ENCODE measurements around the gene RFX7.
A peak's percentile ranks its signal among the peaks of the same experiment; 100 is the strongest.

RFX7 gene

GRCh38 chr15:56124391-56124790 lies 119.3 kb downstream of the RFX7 start:
- no peak for DNase-seq

GRCh38 chr15:56105855-56106254 lies 137.8 kb downstream of the RFX7 start:
- DNase-seq = no peak

- no peak for DNase-seq
Observed at GRCh38 chr15:56102441-56102840, 141.2 kb downstream of the RFX7 start.

GRCh38 chr15:56099311-56099710 lies 144.4 kb downstream of the RFX7 start:
- DNase-seq = no peak

- DNase-seq = no peak
Observed at GRCh38 chr15:56098195-56098863, 145.3 kb downstream of the RFX7 start.

- DNase-seq = no peak
Observed at GRCh38 chr15:56095406-56095805, 148.3 kb downstream of the RFX7 start.

- DNase-seq = no peak
Observed at GRCh38 chr15:56094171-56094570, 149.5 kb downstream of the RFX7 start.

GRCh38 chr15:56088389-56088788 lies 155.3 kb downstream of the RFX7 start:
- no peak for DNase-seq

- DNase-seq = no peak
Observed at GRCh38 chr15:56086566-56086965, 157.1 kb downstream of the RFX7 start.

GRCh38 chr15:56082263-56082761 lies 161.4 kb downstream of the RFX7 start:
- no peak for DNase-seq

GRCh38 chr15:56077081-56077480 lies 166.6 kb downstream of the RFX7 start:
- no peak for DNase-seq

- DNase-seq = no peak
Observed at GRCh38 chr15:56076640-56077039, 167.0 kb downstream of the RFX7 start.

GRCh38 chr15:56074481-56075265 lies 169.0 kb downstream of the RFX7 start:
- DNase-seq = no peak

GRCh38 chr15:56064152-56064551 lies 179.5 kb downstream of the RFX7 start:
- DNase-seq = no peak

GRCh38 chr15:56059716-56060115 lies 184.0 kb downstream of the RFX7 start:
- DNase-seq = no peak

- no peak for DNase-seq
Observed at GRCh38 chr15:56058986-56059385, 184.7 kb downstream of the RFX7 start.

- no peak for DNase-seq
Observed at GRCh38 chr15:56056626-56057025, 187.1 kb downstream of the RFX7 start.

- DNase-seq = no peak
Observed at GRCh38 chr15:56053046-56053400, 190.7 kb downstream of the RFX7 start.

- DNase-seq = peak; percentile 8 to 60
Observed at GRCh38 chr15:56052395-56053045, 191.2 kb downstream of the RFX7 start.

GRCh38 chr15:56051676-56052075 lies 192.0 kb downstream of the RFX7 start:
- no peak for DNase-seq

- no peak for DNase-seq
Observed at GRCh38 chr15:56049577-56049976, 194.1 kb downstream of the RFX7 start.

- DNase-seq = no peak
Observed at GRCh38 chr15:56047354-56047753, 196.3 kb downstream of the RFX7 start.

- DNase-seq = no peak
Observed at GRCh38 chr15:56045068-56045748, 198.5 kb downstream of the RFX7 start.
